BJ (cell line): ENCODE results near the gene ALDH18A1. TPM values are rescaled to one million over a fixed set of nuclear protein-coding genes. Genes with fewer than 3 reads are reported as not detected.
A peak's percentile ranks its signal among the peaks of the same experiment; 100 is the strongest.

ENCODE experiments used
- CTCF ChIA-PET: fragments of 350-600 bp; formaldehyde crosslinking; extraction: SDS; loops from one replicate; lab custom pipeline; 2021; ENCODE audit warnings: antibody characterized with exemption, inconsistent platforms; lab: Yijun Ruan, JAX
- POLR2A ChIA-PET: fragments of 300-600 bp; sonication (Branson Sonifier 250); formaldehyde crosslinking; extraction: SDS; loops from one replicate; lab custom pipeline; 2021; ENCODE audit warnings: antibody characterized with exemption; lab: Charles Lee
- DNase-seq: peaks from one replicate; pipeline ENCODE4 v3.0.0-alpha.2; 2011; ENCODE audit warnings: low read depth
- H3K27me3 ChIP-seq: 2 replicates; pipeline ENCODE4 v1.6.0; 2011; ENCODE audit warnings: low read length; ENCODE audit not compliant: control insufficient read depth, insufficient read depth
- H3K36me3 ChIP-seq: 2 replicates; pipeline ENCODE4 v1.5.1; 2011; ENCODE audit warnings: low read length; ENCODE audit not compliant: control insufficient read depth, insufficient read depth
- H3K4me3 ChIP-seq: 2 replicates; pipeline ENCODE4 v1.5.1; 2011; ENCODE audit warnings: low read depth, mild to moderate bottlenecking, control low read depth, low read length
- polyA plus RNA-seq: library from polyadenylated mRNA; depleted of rRNA; stranded (reverse); fragments of >200 nt; gene quantifications from 2 replicates; pipeline ENCODE4 v1.2.3, GENCODE V29; 2011
- TF ChIP-seq, protein P1 (sequence below): IDR thresholded peaks from 2 replicates; pipeline ENCODE4 v1.5.1; 2011; ENCODE audit warnings: low read depth, mild to moderate bottlenecking, control low read depth, inconsistent platforms, low read length, moderate library complexity; ENCODE audit not compliant: insufficient read depth

Gene ALDH18A1
- polyA plus RNA-seq, 1 experiment, result 109 TPM

DNA sequence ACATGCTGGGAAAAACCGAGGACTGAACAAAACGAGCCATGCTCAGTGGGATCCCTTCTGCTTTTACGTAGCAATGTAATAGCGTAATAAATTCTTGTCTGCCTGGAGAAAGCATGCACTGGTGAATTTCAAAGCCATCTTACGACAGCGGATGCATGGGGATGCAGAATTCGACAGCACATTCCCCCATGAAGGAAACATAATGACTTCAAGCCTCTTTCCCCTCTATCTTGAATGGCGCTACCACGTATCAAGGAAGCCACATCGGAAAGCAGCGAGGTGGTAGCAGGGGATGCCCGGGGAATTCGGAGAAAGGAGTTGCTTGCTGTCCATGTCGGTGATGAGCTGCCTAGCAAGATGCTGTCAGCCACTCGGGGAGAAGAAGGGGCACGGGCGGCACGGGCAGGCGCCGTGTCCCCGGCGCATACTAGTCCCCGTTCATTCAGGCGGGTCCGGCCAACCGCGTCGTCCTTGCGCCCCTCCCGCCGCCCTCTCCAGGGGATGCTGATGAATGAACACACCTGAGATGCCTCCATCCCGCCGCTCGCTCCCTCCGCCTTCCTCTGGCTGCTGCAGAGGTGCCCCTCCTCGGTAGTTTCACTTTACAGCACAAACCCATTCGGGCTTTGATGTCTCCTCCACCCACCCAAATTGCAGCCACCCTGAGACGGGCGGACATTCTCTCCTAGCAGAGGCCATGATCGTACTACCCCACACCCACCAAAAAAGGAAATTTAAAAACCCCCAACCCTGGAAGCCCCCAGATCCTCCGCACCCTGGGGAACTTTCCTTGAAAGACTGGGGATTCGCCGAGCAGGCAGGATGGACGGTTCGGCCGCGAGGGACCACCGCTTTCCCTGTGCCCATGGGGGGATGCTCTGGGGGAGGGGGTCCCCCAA lies 96.0 kb downstream of the ALDH18A1 start:
- TF ChIP-seq, protein P1, sequence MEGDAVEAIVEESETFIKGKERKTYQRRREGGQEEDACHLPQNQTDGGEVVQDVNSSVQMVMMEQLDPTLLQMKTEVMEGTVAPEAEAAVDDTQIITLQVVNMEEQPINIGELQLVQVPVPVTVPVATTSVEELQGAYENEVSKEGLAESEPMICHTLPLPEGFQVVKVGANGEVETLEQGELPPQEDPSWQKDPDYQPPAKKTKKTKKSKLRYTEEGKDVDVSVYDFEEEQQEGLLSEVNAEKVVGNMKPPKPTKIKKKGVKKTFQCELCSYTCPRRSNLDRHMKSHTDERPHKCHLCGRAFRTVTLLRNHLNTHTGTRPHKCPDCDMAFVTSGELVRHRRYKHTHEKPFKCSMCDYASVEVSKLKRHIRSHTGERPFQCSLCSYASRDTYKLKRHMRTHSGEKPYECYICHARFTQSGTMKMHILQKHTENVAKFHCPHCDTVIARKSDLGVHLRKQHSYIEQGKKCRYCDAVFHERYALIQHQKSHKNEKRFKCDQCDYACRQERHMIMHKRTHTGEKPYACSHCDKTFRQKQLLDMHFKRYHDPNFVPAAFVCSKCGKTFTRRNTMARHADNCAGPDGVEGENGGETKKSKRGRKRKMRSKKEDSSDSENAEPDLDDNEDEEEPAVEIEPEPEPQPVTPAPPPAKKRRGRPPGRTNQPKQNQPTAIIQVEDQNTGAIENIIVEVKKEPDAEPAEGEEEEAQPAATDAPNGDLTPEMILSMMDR, result no peak
- CTCF ChIA-PET, result interaction anchor here (1.1 to 1.3 kb wide), 2 partner anchors 115 to 130 kb away, joined by 4 read pairs; no protein-coding TSS in a partner anchor
- no peak for DNase-seq
- Histone ChIP-seq H3K36me3 (no peaks in the 10 kb centered on the region), H3K27me3 (peaks cover 4% of the 10 kb centered on the region), H3K4me3 (peak overlapping the region; percentile 70)
- POLR2A ChIA-PET, result no interaction called here

GRCh38 chr10:95559896-95560277 lies 96.6 kb downstream of the ALDH18A1 start:
- H3K27me3 ChIP-seq, result peaks cover 4% of the 10 kb centered on the region
- no peak overlapping the region for H3K4me3 ChIP-seq
- no peaks in the 10 kb centered on the region for H3K36me3 ChIP-seq
- CTCF ChIA-PET, result interaction anchor here (1.1 kb wide), 1 partner anchor 114 kb away, joined by 4 read pairs; no protein-coding TSS in a partner anchor
- TF ChIP-seq, protein P1, result no peak
- POLR2A ChIA-PET, result no interaction called here
- no peak for DNase-seq

DNA sequence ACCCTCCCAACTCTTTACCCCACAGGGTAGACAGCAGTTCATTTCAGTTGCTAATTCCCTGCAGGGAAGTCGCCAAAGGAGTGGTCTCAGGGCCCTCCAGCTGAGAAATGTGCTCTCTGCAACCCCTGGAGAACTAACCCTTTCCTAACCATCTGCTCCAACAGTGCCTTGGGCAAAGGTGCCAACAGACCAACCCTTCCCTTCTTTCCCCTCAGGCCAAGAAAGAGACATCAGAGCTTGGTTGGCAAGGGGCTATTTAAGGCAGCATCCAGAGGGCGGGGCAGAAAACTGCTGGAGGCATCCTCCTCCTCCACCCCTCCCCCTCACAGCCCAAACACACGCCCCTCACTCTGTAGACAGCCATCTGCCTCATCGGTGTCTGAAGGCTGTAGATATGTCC lies 97.0 kb downstream of the ALDH18A1 start:
- no peaks in the 10 kb centered on the region for H3K36me3 ChIP-seq
- H3K27me3 ChIP-seq, result peaks cover 4% of the 10 kb centered on the region
- CTCF ChIA-PET, result interaction anchor here (1.1 kb wide), 1 partner anchor 114 kb away, joined by 4 read pairs; no protein-coding TSS in a partner anchor
- POLR2A ChIA-PET, result no interaction called here
- TF ChIP-seq, protein P1, result no peak
- H3K4me3 ChIP-seq, result no peak overlapping the region
- DNase-seq, result no peak

GRCh38 chr10:95558593-95559320 lies 97.8 kb downstream of the ALDH18A1 start:
- no peak for DNase-seq
- H3K4me3 ChIP-seq, result no peak overlapping the region
- no peaks in the 10 kb centered on the region for H3K36me3 ChIP-seq
- ChIA-PET CTCF (no interaction called here), POLR2A (no interaction called here)
- H3K27me3 ChIP-seq, result peaks cover 4% of the 10 kb centered on the region
- TF ChIP-seq, protein P1, result no peak
